Right lobe of liver (tissue), 6 donors: Measurements from ENCODE around the gene TDRD7. TPM values are rescaled to one million over a fixed set of nuclear protein-coding genes. Genes with fewer than 3 reads are reported as not detected.

Experiments used
- ATAC-seq, 4 donors: fragments of 200-7000 bp; cut with Tn5 transposase; one replicate each; pipeline ENCODE4 v1.9.1; 2020; ENCODE audit warnings: mild to moderate bottlenecking in 4 of 4, moderate library complexity in 4 of 4
- DNase-seq, 3 donors: peaks; one replicate each; pipeline ENCODE4 v3.0.0-alpha.2; 2020
- H3K27ac ChIP-seq, 3 donors: fragments of 200-600 bp; one replicate each; pipeline ENCODE4 v1.8.0; 2022
- H3K27me3 ChIP-seq, 2 donors: fragments of 200-600 bp; one replicate each; pipeline ENCODE4 v1.8.0; 2022
- H3K36me3 ChIP-seq, 4 donors: fragments of 200-600 bp; sonication (generic) in 1 of 4; one replicate each; pipeline versions ENCODE4 v1.5.1 to v1.8.0; 2017 to 2022; ENCODE audit warnings: control low read depth in 1 of 4
- H3K4me1 ChIP-seq, 4 donors: fragments of 200-600 bp; sonication (generic) in 1 of 4; one replicate each; pipeline versions ENCODE4 v1.5.1 to v1.8.0; 2017 to 2022; ENCODE audit warnings: control low read depth in 1 of 4
- H3K4me3 ChIP-seq, 3 donors: fragments of 200-600 bp; one replicate each; pipeline ENCODE4 v1.8.0; 2022
- H3K9me3 ChIP-seq, 4 donors: fragments of 200-600 bp; sonication (generic) in 1 of 4; one replicate each; pipeline versions ENCODE4 v1.5.1 to v1.8.0; 2017 to 2022; ENCODE audit warnings: control low read depth in 1 of 4
- POLR2A ChIP-seq: fragments of 450-650 bp; IDR thresholded peaks from one replicate; pipeline ENCODE4 v1.6.1; 2017; ENCODE audit warnings: antibody characterized with exemption, mild to moderate bottlenecking
- WGBS: methylation state at CpG from one replicate; pipeline ENCODE4 v1.1.6; 2018; ENCODE audit warnings: low coverage, low lambda C conversion rate; ENCODE audit not compliant: insufficient coverage; ENCODE audit errors: missing lambda C conversion rate; 5-methylcytosine and 5-hydroxymethylcytosine counted together
- intact Hi-C, 2 donors: fragments of 100-400 bp; cut with DNase I; formaldehyde crosslinking; loops; one replicate each; pipeline versions ENCODE4 v1.11.2 to v1.14.1; 2022
- total RNA-seq, 6 experiments: library from RNA; depleted of rRNA in 2 of 6; stranded (reverse); fragments of >200 nt in 2 of 6; fragmentation: NEBNext Ultra II Directional in 3 of 6; extraction: Animal tissue kit (Norgen Biotek cat#: 25700) in 3 of 6; gene quantifications; one replicate each; pipeline versions ENCODE4 v1.1.0 to v1.2.4, GENCODE V29; 2016 to 2023
- TF ChIP-seq, protein P1 (sequence below), 4 donors: fragments of 200-600 bp in 3 of 4; fragments of 450-650 bp in 1 of 4; IDR thresholded peaks; one replicate each; pipeline versions ENCODE4 v1.5.1 to v1.8.0; 2016 to 2022; ENCODE audit warnings: antibody characterized with exemption in 4 of 4, mild to moderate bottlenecking in 2 of 4
- donor health status: DM: no; HTN: yes; CAD: no.
- donor health status: DM: no; HTN: no; CAD: no.
- donor health status: DM: no; HTN: no; CAD: no.
- donor health status: DM: no; HTN: yes; CAD: no.
- donor health status: DM: no; HTN: yes; CAD: no.

The TDRD7 gene
- total RNA-seq, 6 experiments from 2014 or later, result 4.2 to 8.7 (median 6.8) TPM

DNA sequence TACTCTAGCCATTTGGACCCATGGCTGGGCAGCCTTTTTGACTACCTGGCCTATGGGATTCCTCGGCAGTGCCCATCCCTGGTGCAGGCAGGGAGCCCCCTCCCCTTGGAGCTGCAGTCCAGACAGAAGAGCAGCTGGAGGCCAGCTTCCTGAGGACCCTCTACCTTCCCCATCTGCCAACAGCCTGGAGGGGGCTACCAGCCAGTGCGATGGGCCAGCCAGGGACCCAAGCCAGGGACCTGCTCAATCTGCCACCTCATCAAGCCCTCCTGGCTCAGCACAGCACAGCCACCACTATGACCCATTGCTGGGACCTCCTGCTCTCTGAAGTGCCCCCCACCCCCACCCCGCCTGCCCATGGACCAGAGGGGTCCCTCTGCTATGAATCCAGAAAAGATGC is 22.6 kb upstream of the TDRD7 start:
- H3K27ac ChIP-seq, result no peak overlapping the region
- H3K4me3 ChIP-seq, result no peak overlapping the region
- 93% methylated on average over 2 of the region's 3 CpGs for WGBS
- H3K36me3 ChIP-seq, result no peaks in the 10 kb centered on the region
- intact Hi-C loops, result no loop called here
- ATAC-seq (no peak), DNase-seq (no peak)
- TF ChIP-seq POLR2A, result no peak
- TF ChIP-seq, protein P1, sequence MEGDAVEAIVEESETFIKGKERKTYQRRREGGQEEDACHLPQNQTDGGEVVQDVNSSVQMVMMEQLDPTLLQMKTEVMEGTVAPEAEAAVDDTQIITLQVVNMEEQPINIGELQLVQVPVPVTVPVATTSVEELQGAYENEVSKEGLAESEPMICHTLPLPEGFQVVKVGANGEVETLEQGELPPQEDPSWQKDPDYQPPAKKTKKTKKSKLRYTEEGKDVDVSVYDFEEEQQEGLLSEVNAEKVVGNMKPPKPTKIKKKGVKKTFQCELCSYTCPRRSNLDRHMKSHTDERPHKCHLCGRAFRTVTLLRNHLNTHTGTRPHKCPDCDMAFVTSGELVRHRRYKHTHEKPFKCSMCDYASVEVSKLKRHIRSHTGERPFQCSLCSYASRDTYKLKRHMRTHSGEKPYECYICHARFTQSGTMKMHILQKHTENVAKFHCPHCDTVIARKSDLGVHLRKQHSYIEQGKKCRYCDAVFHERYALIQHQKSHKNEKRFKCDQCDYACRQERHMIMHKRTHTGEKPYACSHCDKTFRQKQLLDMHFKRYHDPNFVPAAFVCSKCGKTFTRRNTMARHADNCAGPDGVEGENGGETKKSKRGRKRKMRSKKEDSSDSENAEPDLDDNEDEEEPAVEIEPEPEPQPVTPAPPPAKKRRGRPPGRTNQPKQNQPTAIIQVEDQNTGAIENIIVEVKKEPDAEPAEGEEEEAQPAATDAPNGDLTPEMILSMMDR (IDR thresholded peaks at IDR 0.05), result no peak
- H3K27me3 ChIP-seq, result no peaks in the 10 kb centered on the region
- H3K4me1 ChIP-seq, result peaks cover 0 to 4% (median 0%) of the 10 kb centered on the region in 4 donors
- H3K9me3 ChIP-seq, result no peaks in the 10 kb centered on the region

DNA sequence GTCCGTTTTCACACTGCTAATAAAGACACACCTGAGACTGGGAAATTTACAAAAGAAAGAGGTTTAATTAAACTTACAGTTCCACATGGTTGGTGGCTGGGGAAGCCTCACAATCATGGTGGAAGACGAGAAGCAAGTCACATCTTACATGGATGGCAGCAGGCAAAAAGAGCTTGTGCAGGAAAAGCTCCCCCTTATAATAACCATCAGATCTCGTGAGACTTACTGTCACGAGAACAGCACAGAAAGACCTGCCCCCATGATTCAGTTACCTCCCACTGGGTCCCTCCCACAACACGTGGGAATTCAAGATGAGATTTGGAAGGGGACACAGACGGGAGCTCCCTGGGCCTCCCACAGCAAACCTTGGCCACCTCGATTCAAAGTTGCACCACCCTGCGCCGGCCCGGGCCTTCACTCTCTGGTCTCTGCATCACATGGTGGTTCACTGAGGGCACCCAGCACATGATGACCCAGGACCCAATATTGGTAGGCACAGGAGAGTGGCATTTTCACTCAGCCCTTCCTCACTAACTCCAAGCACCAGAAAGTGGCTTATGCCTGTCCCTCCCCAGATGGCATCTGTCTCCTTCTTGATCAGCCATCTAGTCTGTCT is 21.0 kb upstream of the TDRD7 start:
- Histone ChIP-seq H3K27me3 (no peaks in the 10 kb centered on the region), H3K9me3 (no peaks in the 10 kb centered on the region), H3K4me1 (peaks cover 0 to 4% (median 0%) of the 10 kb centered on the region in 4 donors), H3K4me3 (no peak overlapping the region), H3K36me3 (no peaks in the 10 kb centered on the region), H3K27ac (no peak overlapping the region)
- intact Hi-C loops, result loop anchor here in 1 of 2 donors (10.0 kb wide), 1 partner anchor 526 kb away; no protein-coding TSS in a partner anchor
- ATAC-seq (no peak), DNase-seq (no peak)
- TF ChIP-seq, protein P1 (IDR thresholded peaks at IDR 0.05), result no peak
- no peak for TF ChIP-seq POLR2A
- WGBS, result 75% methylated on average over 1 of the region's 10 CpGs

DNA sequence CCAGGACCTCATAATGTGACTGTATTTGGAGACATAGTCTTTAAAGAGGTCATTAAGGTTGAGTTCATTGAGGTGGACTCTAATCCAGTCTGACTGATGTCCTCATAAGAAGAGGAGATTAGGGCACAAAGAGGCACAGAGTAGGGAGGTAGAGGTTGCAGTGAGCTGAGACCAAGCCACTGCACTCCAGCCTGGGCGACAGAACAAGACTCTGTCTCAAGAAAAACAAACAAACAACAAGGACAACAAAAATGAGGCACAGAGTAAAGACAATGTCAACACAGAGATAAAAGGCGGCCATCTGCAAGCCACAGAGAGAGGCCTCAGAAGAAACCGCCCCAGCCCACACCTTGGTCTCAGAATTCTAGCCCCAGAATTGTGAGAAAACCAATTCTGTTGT is 17.0 kb upstream of the TDRD7 start:
- H3K27me3 ChIP-seq, result no peaks in the 10 kb centered on the region
- no peak for ATAC-seq
- H3K4me3 ChIP-seq, result no peak overlapping the region
- H3K36me3 ChIP-seq, result no peaks in the 10 kb centered on the region
- H3K9me3 ChIP-seq, result no peaks in the 10 kb centered on the region
- no peak for DNase-seq
- intact Hi-C loops, result loop anchor here in 1 of 2 donors (10.0 kb wide), 1 partner anchor 530 kb away; no protein-coding TSS in a partner anchor
- peaks cover 0 to 3% (median 2%) of the 10 kb centered on the region in 4 donors for H3K4me1 ChIP-seq
- no peak overlapping the region for H3K27ac ChIP-seq
- WGBS, result 69% methylated on average over 2 of the region's 3 CpGs
- TF ChIP-seq, protein P1 (IDR thresholded peaks at IDR 0.05), result no peak
- TF ChIP-seq POLR2A, result no peak

DNA sequence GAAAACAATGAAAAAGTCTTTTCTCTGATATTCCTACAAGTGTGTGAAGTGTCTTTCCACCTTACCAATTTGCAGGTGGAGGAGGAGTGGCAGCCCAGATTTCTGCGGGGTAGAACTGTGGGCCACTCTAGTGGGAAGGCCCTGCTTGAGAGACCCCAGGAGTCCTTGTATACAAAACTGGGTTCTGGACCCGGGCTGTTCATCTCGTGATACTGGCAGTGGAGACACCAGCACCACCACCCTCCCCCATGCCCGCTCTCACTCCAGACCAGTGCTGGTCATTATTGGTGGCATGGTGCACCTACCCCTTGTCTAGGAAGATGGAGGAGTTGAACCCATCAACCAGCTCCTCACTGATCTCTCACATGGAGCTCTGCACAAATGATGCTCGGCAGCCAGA is 16.2 kb upstream of the TDRD7 start:
- intact Hi-C loops, result loop anchor here in 1 of 2 donors (10.0 kb wide), 1 partner anchor 531 kb away; no protein-coding TSS in a partner anchor
- Histone ChIP-seq H3K36me3 (no peaks in the 10 kb centered on the region), H3K27ac (no peak overlapping the region), H3K4me1 (peaks cover 0 to 3% (median 2%) of the 10 kb centered on the region in 4 donors), H3K27me3 (no peaks in the 10 kb centered on the region), H3K9me3 (no peaks in the 10 kb centered on the region), H3K4me3 (no peak overlapping the region)
- DNase-seq, result no peak
- ATAC-seq, result no peak
- 89% methylated on average over 3 of the region's 5 CpGs for WGBS
- TF ChIP-seq POLR2A, result no peak
- TF ChIP-seq, protein P1 (IDR thresholded peaks at IDR 0.05), result no peak
